Measurements from ENCODE around the gene BBS7.
A peak's percentile ranks its signal among the peaks of the same experiment; 100 is the strongest.

Gene BBS7

DNA sequence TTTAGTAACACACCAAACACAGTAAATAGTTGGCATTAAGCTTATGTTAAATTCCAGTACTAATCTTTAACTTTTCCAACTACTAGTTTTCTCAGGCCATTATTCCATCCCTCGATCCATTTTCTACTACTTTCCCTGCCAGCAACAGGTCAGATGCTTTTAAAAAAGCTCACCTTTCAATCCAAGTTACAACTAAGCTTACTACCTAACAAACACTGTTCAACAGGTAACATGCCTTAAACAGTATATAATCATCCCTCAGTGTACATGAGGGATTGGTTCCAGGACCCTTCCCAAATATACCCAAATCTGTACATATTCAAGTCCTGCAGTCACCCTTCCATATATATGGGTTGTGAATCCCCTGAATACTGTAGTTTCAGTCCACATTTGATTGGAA is 52.1 kb downstream of the BBS7 start:
- H3K9me3 Mint-ChIP-seq, result no peaks in the 10 kb centered on the region
- peaks cover 9% of the 10 kb centered on the region for H3K4me1 Mint-ChIP-seq
- H3K27me3 Mint-ChIP-seq (ENCODE audit: low read depth), result no peaks in the 10 kb centered on the region
- no peak overlapping the region for H3K4me3 Mint-ChIP-seq
- H3K27ac Mint-ChIP-seq, result no peak overlapping the region
- H3K36me3 Mint-ChIP-seq (ENCODE audit: low read depth), result peaks cover 32% of the 10 kb centered on the region
- TF ChIP-seq, protein P1, sequence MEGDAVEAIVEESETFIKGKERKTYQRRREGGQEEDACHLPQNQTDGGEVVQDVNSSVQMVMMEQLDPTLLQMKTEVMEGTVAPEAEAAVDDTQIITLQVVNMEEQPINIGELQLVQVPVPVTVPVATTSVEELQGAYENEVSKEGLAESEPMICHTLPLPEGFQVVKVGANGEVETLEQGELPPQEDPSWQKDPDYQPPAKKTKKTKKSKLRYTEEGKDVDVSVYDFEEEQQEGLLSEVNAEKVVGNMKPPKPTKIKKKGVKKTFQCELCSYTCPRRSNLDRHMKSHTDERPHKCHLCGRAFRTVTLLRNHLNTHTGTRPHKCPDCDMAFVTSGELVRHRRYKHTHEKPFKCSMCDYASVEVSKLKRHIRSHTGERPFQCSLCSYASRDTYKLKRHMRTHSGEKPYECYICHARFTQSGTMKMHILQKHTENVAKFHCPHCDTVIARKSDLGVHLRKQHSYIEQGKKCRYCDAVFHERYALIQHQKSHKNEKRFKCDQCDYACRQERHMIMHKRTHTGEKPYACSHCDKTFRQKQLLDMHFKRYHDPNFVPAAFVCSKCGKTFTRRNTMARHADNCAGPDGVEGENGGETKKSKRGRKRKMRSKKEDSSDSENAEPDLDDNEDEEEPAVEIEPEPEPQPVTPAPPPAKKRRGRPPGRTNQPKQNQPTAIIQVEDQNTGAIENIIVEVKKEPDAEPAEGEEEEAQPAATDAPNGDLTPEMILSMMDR (IDR thresholded peaks at IDR 0.05; ENCODE audit: unreplicated experiment in 3 of 3), result no peak

DNA sequence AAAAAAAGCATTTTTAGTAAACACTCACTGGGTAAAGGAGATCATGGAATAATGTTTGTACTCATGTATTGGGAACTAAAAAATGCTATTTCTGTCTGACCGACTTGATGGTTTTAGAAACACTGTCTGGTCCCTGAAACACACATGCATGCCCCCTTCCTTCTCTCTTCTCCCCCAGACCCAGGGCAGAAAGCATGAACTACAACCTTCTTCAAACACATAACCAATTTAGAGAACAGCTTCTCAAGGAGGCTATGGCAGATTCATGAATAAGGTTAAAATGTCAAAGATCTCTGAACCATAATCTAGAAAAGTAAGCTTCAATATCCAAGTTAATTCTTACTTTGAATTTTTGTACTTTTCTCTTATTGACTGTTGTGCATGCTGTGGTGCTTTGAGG is 52.6 kb downstream of the BBS7 start:
- Mint-ChIP-seq H3K27me3 (ENCODE audit: low read depth) (no peaks in the 10 kb centered on the region), H3K36me3 (ENCODE audit: low read depth) (peaks cover 37% of the 10 kb centered on the region), H3K9me3 (no peaks in the 10 kb centered on the region), H3K27ac (no peak overlapping the region), H3K4me3 (no peak overlapping the region), H3K4me1 (peaks cover 7% of the 10 kb centered on the region)
- TF ChIP-seq, protein P1 (IDR thresholded peaks at IDR 0.05; ENCODE audit: unreplicated experiment in 3 of 3), result no peak

DNA sequence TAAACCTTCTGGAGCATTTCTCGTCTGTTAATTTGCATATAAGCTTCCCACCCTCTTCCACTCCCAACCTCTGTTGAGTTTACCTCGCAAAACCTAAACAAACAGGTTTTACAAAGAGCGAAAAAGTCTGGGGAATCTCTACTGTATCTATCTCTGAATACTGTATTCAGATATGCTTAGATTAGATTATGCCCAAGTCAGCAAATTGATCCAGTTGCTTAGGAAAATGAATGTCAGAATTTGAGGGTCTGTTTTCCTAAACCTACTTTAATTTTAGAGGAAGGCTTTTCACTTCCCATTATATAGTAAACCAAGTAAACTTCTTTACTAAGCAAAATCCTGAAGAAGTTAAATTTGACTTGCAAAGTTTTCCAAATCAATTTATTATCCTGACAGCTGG is 53.3 kb downstream of the BBS7 start:
- TF ChIP-seq, protein P1 (IDR thresholded peaks at IDR 0.05; ENCODE audit: unreplicated experiment in 3 of 3), result no peak
- Mint-ChIP-seq H3K4me3 (no peak overlapping the region), H3K27me3 (ENCODE audit: low read depth) (no peaks in the 10 kb centered on the region), H3K36me3 (ENCODE audit: low read depth) (peaks cover 41% of the 10 kb centered on the region), H3K4me1 (peaks cover under 1% of the 10 kb centered on the region), H3K27ac (no peak overlapping the region), H3K9me3 (no peaks in the 10 kb centered on the region)

DNA sequence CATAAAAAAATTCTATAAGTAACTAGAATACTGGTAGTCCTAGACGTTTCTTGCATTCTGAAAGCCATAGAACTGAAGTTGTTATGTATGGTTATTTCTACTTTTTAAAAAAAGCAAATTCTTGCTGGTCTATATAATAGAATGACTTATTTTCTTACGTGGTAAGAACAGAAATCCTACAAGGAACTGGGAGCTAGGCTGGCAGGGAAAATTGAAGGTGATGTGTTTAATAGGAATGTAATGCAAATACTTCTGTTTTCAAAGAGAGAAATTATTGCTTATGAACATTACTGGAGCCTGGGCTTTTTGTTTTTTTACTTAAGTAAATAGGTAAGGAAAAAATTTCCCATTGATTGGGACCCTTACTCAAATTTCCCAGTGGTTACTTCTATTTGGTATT is 55.5 kb downstream of the BBS7 start:
- Mint-ChIP-seq H3K4me3 (no peak overlapping the region), H3K9me3 (no peaks in the 10 kb centered on the region), H3K27ac (no peak overlapping the region), H3K36me3 (ENCODE audit: low read depth) (peaks cover 58% of the 10 kb centered on the region), H3K4me1 (no peaks in the 10 kb centered on the region), H3K27me3 (ENCODE audit: low read depth) (no peaks in the 10 kb centered on the region)
- TF ChIP-seq, protein P1 (IDR thresholded peaks at IDR 0.05; ENCODE audit: unreplicated experiment in 3 of 3), result no peak

DNA sequence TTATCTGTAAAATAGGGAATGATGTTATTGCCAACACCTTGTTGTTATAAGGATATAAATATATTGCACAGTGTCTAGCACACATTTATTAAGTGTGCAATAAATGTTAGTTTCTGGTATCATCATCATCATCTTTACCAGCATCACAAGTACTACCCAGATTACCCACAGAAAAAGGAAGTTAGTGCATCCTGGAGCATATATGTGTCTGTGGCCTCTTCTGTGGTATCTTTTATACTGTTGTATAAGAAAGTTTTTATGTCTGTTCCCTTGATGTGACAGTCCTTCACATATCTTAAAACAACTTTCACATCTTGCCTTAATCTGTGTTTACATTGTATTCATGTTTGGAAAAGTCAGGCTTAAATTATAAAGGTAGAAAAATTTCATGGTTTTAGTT is 59.2 kb downstream of the BBS7 start:
- H3K27ac Mint-ChIP-seq, result peak overlapping the region in 2 of 3 experiments; percentile 3 to 59
- peaks cover 52% of the 10 kb centered on the region for H3K36me3 Mint-ChIP-seq (ENCODE audit: low read depth)
- no peaks in the 10 kb centered on the region for H3K4me1 Mint-ChIP-seq
- no peak overlapping the region for H3K4me3 Mint-ChIP-seq
- no peaks in the 10 kb centered on the region for H3K27me3 Mint-ChIP-seq (ENCODE audit: low read depth)
- H3K9me3 Mint-ChIP-seq, result no peaks in the 10 kb centered on the region
- TF ChIP-seq, protein P1 (IDR thresholded peaks at IDR 0.05; ENCODE audit: unreplicated experiment in 3 of 3), result no peak

DNA sequence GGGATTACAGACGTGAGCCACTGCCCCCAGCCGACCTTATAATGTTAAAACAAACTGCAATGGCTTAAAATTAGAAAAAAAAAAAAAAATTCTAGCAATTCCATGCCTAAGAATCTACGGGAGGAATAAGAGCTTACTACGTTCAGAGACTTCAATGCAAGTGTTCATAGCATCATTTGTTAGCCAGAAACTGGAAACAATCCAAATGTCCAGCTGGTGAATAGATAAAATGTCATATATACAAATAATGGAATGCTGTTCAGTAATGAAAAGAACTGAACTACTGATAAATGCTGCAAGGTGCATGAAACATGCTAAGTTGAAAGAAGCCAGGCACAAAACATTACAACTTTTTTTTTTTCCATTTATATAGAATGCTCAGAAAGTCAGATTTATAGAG is 63.9 kb downstream of the BBS7 start:
- Mint-ChIP-seq H3K4me3 (no peak overlapping the region), H3K27me3 (ENCODE audit: low read depth) (no peaks in the 10 kb centered on the region), H3K9me3 (no peaks in the 10 kb centered on the region), H3K36me3 (ENCODE audit: low read depth) (peaks cover 46% of the 10 kb centered on the region), H3K27ac (no peak overlapping the region), H3K4me1 (peaks cover 9% of the 10 kb centered on the region)
- TF ChIP-seq, protein P1 (IDR thresholded peaks at IDR 0.05; ENCODE audit: unreplicated experiment in 3 of 3), result no peak
